ENCODE results near the gene EIF4ENIF1. TPM values are rescaled to one million over a fixed set of nuclear protein-coding genes. Genes with fewer than 3 reads are reported as not detected.
A peak's percentile ranks its signal among the peaks of the same experiment; 100 is the strongest.

The EIF4ENIF1 gene
- total and polyA plus RNA-seq, 2 experiments from 2014 or later: 18.0 to 26.5 TPM

GRCh38 chr22:31446208-31446607, 43.4 kb downstream of the EIF4ENIF1 start:
- peak in 1 of 2 donors; percentile 48 for DNase-seq (ENCODE audit: low read depth in 1 of 2, low spot score in 1 of 2)
- peak overlapping the region; percentile 89 for H3K27ac ChIP-seq
- H3K9me3 ChIP-seq (ENCODE audit: low read depth): no peaks in the 10 kb centered on the region
- peaks cover 55% of the 10 kb centered on the region for H3K4me1 ChIP-seq (ENCODE audit: low read depth)
- no peak overlapping the region for H3K4me3 ChIP-seq
- no peak for TF ChIP-seq CTCF (IDR thresholded peaks at IDR 0.05; ENCODE audit: low read depth, low read length)
- no peaks in the 10 kb centered on the region for H3K27me3 ChIP-seq
- H3K36me3 ChIP-seq: peaks cover 22% of the 10 kb centered on the region

GRCh38 chr22:31445642-31446041, 44.0 kb downstream of the EIF4ENIF1 start:
- Histone ChIP-seq H3K27me3 (no peaks in the 10 kb centered on the region), H3K27ac (peak overlapping the region; percentile 39), H3K36me3 (peaks cover 26% of the 10 kb centered on the region), H3K4me1 (ENCODE audit: low read depth) (peaks cover 55% of the 10 kb centered on the region), H3K9me3 (ENCODE audit: low read depth) (no peaks in the 10 kb centered on the region), H3K4me3 (no peak overlapping the region)
- no peak for TF ChIP-seq CTCF (IDR thresholded peaks at IDR 0.05; ENCODE audit: low read depth, low read length)
- DNase-seq (ENCODE audit: low read depth in 1 of 2, low spot score in 1 of 2): no peak

- Histone ChIP-seq H3K36me3 (peaks cover 47% of the 10 kb centered on the region), H3K27ac (peak overlapping the region; percentile 39), H3K4me3 (no peak overlapping the region), H3K27me3 (no peaks in the 10 kb centered on the region), H3K4me1 (ENCODE audit: low read depth) (peaks cover 42% of the 10 kb centered on the region), H3K9me3 (ENCODE audit: low read depth) (no peaks in the 10 kb centered on the region)
- TF ChIP-seq CTCF (IDR thresholded peaks at IDR 0.05; ENCODE audit: low read depth, low read length): no peak
- DNase-seq (ENCODE audit: low read depth in 1 of 2, low spot score in 1 of 2): no peak
These were observed 46.1 kb downstream of the EIF4ENIF1 start for GRCh38 chr22:31443516-31443915.

- H3K27ac ChIP-seq: peak overlapping the region; percentile 39
- DNase-seq (ENCODE audit: low read depth in 1 of 2, low spot score in 1 of 2): no peak
- no peak for TF ChIP-seq CTCF (IDR thresholded peaks at IDR 0.05; ENCODE audit: low read depth, low read length)
- H3K9me3 ChIP-seq (ENCODE audit: low read depth): no peaks in the 10 kb centered on the region
- H3K36me3 ChIP-seq: peaks cover 53% of the 10 kb centered on the region
- no peaks in the 10 kb centered on the region for H3K27me3 ChIP-seq
- no peak overlapping the region for H3K4me3 ChIP-seq
- H3K4me1 ChIP-seq (ENCODE audit: low read depth): peaks cover 36% of the 10 kb centered on the region
These were observed 46.7 kb downstream of the EIF4ENIF1 start for GRCh38 chr22:31442768-31443489.

GRCh38 chr22:31441652-31442051, 48.0 kb downstream of the EIF4ENIF1 start:
- no peaks in the 10 kb centered on the region for H3K27me3 ChIP-seq
- H3K27ac ChIP-seq: peak overlapping the region; percentile 39
- peaks cover 23% of the 10 kb centered on the region for H3K4me1 ChIP-seq (ENCODE audit: low read depth)
- no peaks in the 10 kb centered on the region for H3K9me3 ChIP-seq (ENCODE audit: low read depth)
- DNase-seq (ENCODE audit: low read depth in 1 of 2, low spot score in 1 of 2): no peak
- peaks cover 66% of the 10 kb centered on the region for H3K36me3 ChIP-seq
- no peak for TF ChIP-seq CTCF (IDR thresholded peaks at IDR 0.05; ENCODE audit: low read depth, low read length)
- no peak overlapping the region for H3K4me3 ChIP-seq
